Gastroesophageal sphincter (tissue), 4 donors: Measurements from ENCODE around the gene DHX57. TPM values are rescaled to one million over a fixed set of nuclear protein-coding genes. Genes with fewer than 3 reads are reported as not detected.

Experiments
- ATAC-seq: fragments of 150-250 bp; one replicate; pipeline ENCODE4 v1.9.1; 2016; ENCODE audit warnings: mild to moderate bottlenecking, moderate library complexity
- H3K27ac ChIP-seq, 4 donors: fragments of 200-600 bp; sonication (generic) in 3 of 4; 1 replicate in 3 of 4; 2 replicates in 1 of 4; pipeline ENCODE4 v1.5.1; 2016 to 2019
- H3K27me3 ChIP-seq: fragments of 200-600 bp; sonication (generic); one replicate; pipeline ENCODE4 v1.5.1; 2019
- H3K36me3 ChIP-seq, 2 donors: fragments of 200-600 bp; sonication (generic); one replicate each; pipeline ENCODE4 v1.5.1; 2019; ENCODE audit warnings: control low read depth in 1 of 2
- H3K4me1 ChIP-seq, 3 donors: fragments of 200-600 bp; sonication (generic); 1 replicate in 2 of 3; 2 replicates in 1 of 3; pipeline ENCODE4 v1.5.1; 2016 to 2019; ENCODE audit warnings: control low read depth in 2 of 3
- H3K4me3 ChIP-seq, 2 donors: fragments of 200-600 bp; sonication (generic); one replicate each; pipeline ENCODE4 v1.5.1; 2019; ENCODE audit warnings: mild to moderate bottlenecking in 1 of 2, moderate library complexity in 1 of 2
- H3K9me3 ChIP-seq, 3 donors: fragments of 200-600 bp; sonication (generic); one replicate each; pipeline ENCODE4 v1.5.1; 2017 to 2019; ENCODE audit warnings: control low read depth in 2 of 3
- CTCF ChIP-seq, 4 experiments: fragments of 200-600 bp in 2 of 4; fragments of 450-650 bp in 2 of 4; sonication (generic) in 1 of 4; IDR thresholded peaks; one replicate each; pipeline ENCODE4 v1.5.1; 2017 to 2019; ENCODE audit warnings: antibody characterized with exemption in 4 of 4, mild to moderate bottlenecking in 2 of 4, moderate library complexity in 2 of 4
- EP300 ChIP-seq: sonication (generic); formaldehyde crosslinking; IDR thresholded peaks from one replicate; pipeline ENCODE4 v1.6.1; 2017; ENCODE audit warnings: antibody characterized with exemption, mild to moderate bottlenecking
- POLR2A ChIP-seq, 2 donors: fragments of 450-650 bp; IDR thresholded peaks; one replicate each; pipeline ENCODE4 v1.6.1; 2017; ENCODE audit warnings: antibody characterized with exemption in 2 of 2, mild to moderate bottlenecking in 2 of 2, moderate library complexity in 1 of 2
- POLR2AphosphoS5 ChIP-seq: sonication (generic); formaldehyde crosslinking; IDR thresholded peaks from one replicate; pipeline ENCODE4 v1.6.1; 2017; ENCODE audit warnings: antibody characterized with exemption
- WGBS, 2 donors: methylation state at CpG; one replicate each; pipeline ENCODE4 v1.1.5; 2018; ENCODE audit warnings: low coverage in 1 of 2; 5-methylcytosine and 5-hydroxymethylcytosine counted together
- total RNA-seq, 4 donors: library from RNA; depleted of rRNA; stranded (reverse); fragments of >200 nt; gene quantifications; one replicate each; pipeline ENCODE4 v1.1.0, GENCODE V29; 2016

The DHX57 gene
- total RNA-seq, 4 donors from 2014 or later, result 10.9 to 24.1 (median 20.1) TPM

- Histone ChIP-seq H3K27me3 (no peaks in the 10 kb centered on the region), H3K9me3 (no peaks in the 10 kb centered on the region), H3K4me3 (no peak overlapping the region), H3K4me1 (no peaks in the 10 kb centered on the region), H3K27ac (no peak overlapping the region), H3K36me3 (peaks cover 0 to 72% of the 10 kb centered on the region in 2 donors)
- ATAC-seq, result no peak
- 89 to 96% methylated on average over 3 to 4 of the region's 7 CpGs for WGBS, 2 donors
- TF ChIP-seq CTCF (IDR thresholded peaks at IDR 0.05) (no peak), EP300 (no peak)
Observed at GRCh38 chr2:38810488-38810887, 65.2 kb downstream of the DHX57 start.

- Histone ChIP-seq H3K4me1 (no peaks in the 10 kb centered on the region), H3K36me3 (peaks cover 0 to 70% of the 10 kb centered on the region in 2 donors), H3K27ac (no peak overlapping the region), H3K4me3 (no peak overlapping the region), H3K27me3 (no peaks in the 10 kb centered on the region), H3K9me3 (no peaks in the 10 kb centered on the region)
- no peak for TF ChIP-seq POLR2A (IDR thresholded peaks at IDR 0.05)
- TF ChIP-seq CTCF (IDR thresholded peaks at IDR 0.05), result no peak
- TF ChIP-seq EP300, result no peak
- TF ChIP-seq POLR2AphosphoS5, result no peak
- 100% methylated on average over 1 of the region's 1 CpG; no CpG with 5 or more reads in 1 of the 2 donors for WGBS, 2 donors
- no peak for ATAC-seq
Observed at GRCh38 chr2:38808677-38809076, 67.1 kb downstream of the DHX57 start.

- TF ChIP-seq POLR2A (IDR thresholded peaks at IDR 0.05), result no peak
- no peak for TF ChIP-seq CTCF (IDR thresholded peaks at IDR 0.05)
- no peak for TF ChIP-seq POLR2AphosphoS5
- no peak for TF ChIP-seq EP300
- peaks cover 0 to 70% of the 10 kb centered on the region in 2 donors for H3K36me3 ChIP-seq
- H3K27me3 ChIP-seq, result no peaks in the 10 kb centered on the region
- no peak for ATAC-seq
- no peak overlapping the region for H3K27ac ChIP-seq
- H3K4me1 ChIP-seq, result no peaks in the 10 kb centered on the region
- H3K9me3 ChIP-seq, result no peaks in the 10 kb centered on the region
- no peak overlapping the region for H3K4me3 ChIP-seq
Observed at GRCh38 chr2:38806733-38807059, 69.0 kb downstream of the DHX57 start.

- no peak for ATAC-seq
- Histone ChIP-seq H3K27me3 (no peaks in the 10 kb centered on the region), H3K4me3 (no peak overlapping the region), H3K4me1 (no peaks in the 10 kb centered on the region), H3K36me3 (peaks cover 0 to 68% of the 10 kb centered on the region in 2 donors), H3K9me3 (no peaks in the 10 kb centered on the region), H3K27ac (no peak overlapping the region)
- no peak for TF ChIP-seq POLR2AphosphoS5
- TF ChIP-seq EP300, result no peak
- TF ChIP-seq CTCF (IDR thresholded peaks at IDR 0.05), result no peak
- TF ChIP-seq POLR2A (IDR thresholded peaks at IDR 0.05), result no peak
- WGBS, 2 donors, result 67 to 69% methylated on average over 1 to 2 of the region's 2 CpGs
Observed at GRCh38 chr2:38806015-38806732, 69.6 kb downstream of the DHX57 start.

GRCh38 chr2:38797953-38798352 lies 77.8 kb downstream of the DHX57 start:
- no peak for ATAC-seq
- H3K36me3 ChIP-seq, result peaks cover 0 to 46% of the 10 kb centered on the region in 2 donors
- H3K27ac ChIP-seq, result no peak overlapping the region
- no peaks in the 10 kb centered on the region for H3K4me1 ChIP-seq
- no peaks in the 10 kb centered on the region for H3K27me3 ChIP-seq
- WGBS, 2 donors, result 85 to 87% methylated on average over 2 to 3 of the region's 3 CpGs
- no peaks in the 10 kb centered on the region for H3K9me3 ChIP-seq
- H3K4me3 ChIP-seq, result no peak overlapping the region
- TF ChIP-seq EP300 (no peak), CTCF (IDR thresholded peaks at IDR 0.05) (no peak), POLR2AphosphoS5 (no peak), POLR2A (IDR thresholded peaks at IDR 0.05) (no peak)
